ENCODE measurements around the gene RUNDC1. TPM values are rescaled to one million over a fixed set of nuclear protein-coding genes. Genes with fewer than 3 reads are reported as not detected.
"Not testable (repeated sequence)": the region's sequence is repeated elsewhere in the genome, so short reads cannot be mapped to it uniquely, and the experiment has no call there.

The RUNDC1 gene
- total and polyA plus RNA-seq, 2 of the 8 experiments (the other 6 are each of a cell fraction or from before 2014, with no cell fraction given) = 7.9 to 11.9 TPM

DNA sequence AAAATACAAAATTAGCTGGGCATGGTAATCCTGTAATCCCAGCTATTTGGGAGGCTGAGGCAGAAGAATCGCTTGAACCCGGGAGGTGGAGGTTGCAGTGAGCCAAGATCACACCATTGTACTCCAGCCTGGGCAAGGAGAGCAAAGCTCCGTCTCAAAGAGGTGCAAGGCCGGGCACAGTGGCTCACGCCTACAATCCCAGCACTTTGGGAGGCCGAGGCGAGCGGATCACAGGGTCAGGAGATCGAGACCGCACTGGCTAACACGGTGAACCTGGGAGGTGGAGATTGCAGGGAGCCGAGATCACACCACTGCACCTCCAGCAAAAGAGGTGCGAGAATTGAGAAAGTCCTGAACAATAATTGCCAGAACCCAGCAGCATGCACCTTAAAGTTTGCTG lies 20.5 kb downstream of the RUNDC1 start:
- H3K23me2 ChIP-seq (ENCODE audit: low read depth, low read length); H3K23ac ChIP-seq (ENCODE audit: insufficient read length); H3K18ac ChIP-seq (ENCODE audit: extremely low read depth, low read length); H3K27ac ChIP-seq (ENCODE audit: low read depth, low read length); H3K4me2 ChIP-seq (ENCODE audit: insufficient read depth in 1 of 2, low read depth in 2 of 2, low read length in 2 of 2); H2BK120ac ChIP-seq (replicated peaks; ENCODE audit: low read depth, low read length); H3K27me3 ChIP-seq (replicated peaks in 1 of 4; ENCODE audit: control insufficient read depth in 3 of 4, extremely low read depth in 1 of 4, insufficient read depth in 3 of 4, low read length in 3 of 4); H2BK15ac ChIP-seq (ENCODE audit: low read length); H3K14ac ChIP-seq (ENCODE audit: insufficient read length); H3K9me3 ChIP-seq (ENCODE audit: insufficient read depth in 2 of 2, low read depth in 1 of 2, low read length in 1 of 2); H2AK5ac ChIP-seq (ENCODE audit: low read depth, low read length); H2BK12ac ChIP-seq (ENCODE audit: low read depth, low read length); H2AFZ ChIP-seq (ENCODE audit: low read length); H3K79me1 ChIP-seq (ENCODE audit: low read depth, low read length); H2BK20ac ChIP-seq (ENCODE audit: low read length); H3K4me3 ChIP-seq (ENCODE audit: extremely low read depth in 1 of 4, insufficient read depth in 2 of 4, low read depth in 3 of 4, low read length in 4 of 4); H3K56ac ChIP-seq (replicated peaks; ENCODE audit: insufficient read length, low read depth, low read length); H3K4ac ChIP-seq (replicated peaks; ENCODE audit: insufficient read length, low read depth, low read length); FAIRE-seq; H4K20me1 ChIP-seq (replicated peaks in 1 of 2; ENCODE audit: control insufficient read depth in 1 of 2, insufficient read depth in 2 of 2, low read length in 2 of 2); H4K91ac ChIP-seq (replicated peaks; ENCODE audit: insufficient read length, low read length); DNase-seq (ENCODE audit: low read depth in 1 of 2, low spot score in 2 of 2); H4K5ac ChIP-seq (ENCODE audit: insufficient read length, low read depth, low read length): not testable (repeated sequence)
- CTCF ChIA-PET (ENCODE audit: partially characterized antibody) = interaction anchor here (0.5 to 1.3 kb wide), 2 partner anchors 14 to 413 kb away, joined by 3 read pairs; no protein-coding TSS in a partner anchor
- WGBS, 2 experiments (ENCODE audit: extremely low coverage in 1 of 2, insufficient coverage in 1 of 2, insufficient read length in 1 of 2, insufficient replicate concordance in 2 of 2, low coverage in 1 of 2, low lambda C conversion rate in 2 of 2, missing lambda C conversion rate in 1 of 2) = 95% methylated on average over 13 of the region's 13 CpGs; no CpG with 5 or more reads in 1 of the 2 experiments
- peaks cover 3 to 12% (median 4%) of the 10 kb centered on the region in 4 experiments; a peak in 6 of 7 replicates for H3K4me1 ChIP-seq (replicated peaks in 1 of 4; ENCODE audit: control insufficient read depth in 3 of 4, insufficient read depth in 4 of 4, low read length in 3 of 4)
- peak overlapping the region; percentile 78; the same call in 1 of the 2 replicates for H4K8ac ChIP-seq (ENCODE audit: extremely low read depth, insufficient read depth, low read length)
- H3K79me2 ChIP-seq (ENCODE audit: control insufficient read depth in 1 of 2, insufficient read depth in 2 of 2, low read length in 2 of 2) = peaks cover 11 to 20% of the 10 kb centered on the region in 2 experiments
- peak overlapping the region in 1 of 4 experiments; percentile 45; a peak in 2 of 7 replicates for H3K9ac ChIP-seq (replicated peaks in 1 of 4; ENCODE audit: extremely low read depth in 1 of 4, low read depth in 3 of 4, low read length in 3 of 4)
- peaks cover 18 to 48% (median 33%) of the 10 kb centered on the region in 4 experiments for H3K36me3 ChIP-seq (ENCODE audit: control insufficient read depth in 2 of 4, insufficient read depth in 4 of 4, low read length in 3 of 4)
- H2BK5ac ChIP-seq (ENCODE audit: low read depth, low read length) = 0 out of 2 replicates have a peak overlapping the region, but pooled peaks have one; percentile 60
- POLR2A ChIA-PET (ENCODE audit: partially characterized antibody) = interaction anchor here (0.6 to 8.2 kb wide), 7 partner anchors 12 to 155 kb away, joined by 3 to 123 read pairs (median 4); partner anchors contain the start of genes RND2 and VAT1
